HG03025 (cell line): Measurements from ENCODE around the gene SPATA31A5.
"Not testable (repeated sequence)": the region's sequence is repeated elsewhere in the genome, so short reads cannot be mapped to it uniquely, and the experiment has no call there.

Source experiments
- ATAC-seq: cut with Tn5 transposase; IDR thresholded peaks from one replicate; pipeline ENCODE4 v1.9.1; 2021; ENCODE audit warnings: mild to moderate bottlenecking, moderate library complexity; ENCODE audit not compliant: unreplicated experiment, low FRiP score

The SPATA31A5 gene

GRCh38 chr9:60914107-60914506 is at the start of gene SPATA31A5:
TSS of gene SPATA31A5 (plus strand) at chr9:60914407. CDS start at chr9:60914436, 29 bp downstream.
- not testable (repeated sequence) for ATAC-seq

- not testable (repeated sequence) for ATAC-seq
These were observed 48.8 kb downstream of the SPATA31A5 start for GRCh38 chr9:60962990-60963350.

- ATAC-seq, result not testable (repeated sequence)
These were observed 52.2 kb downstream of the SPATA31A5 start for GRCh38 chr9:60966382-60966781.
